GM18870 (cell line): ENCODE results near the gene SOX15.

Experiments used
- ATAC-seq: cut with Tn5 transposase; IDR thresholded peaks from one replicate; pipeline ENCODE4 v1.9.1; 2021; ENCODE audit warnings: moderate library complexity; ENCODE audit not compliant: unreplicated experiment

The SOX15 gene

DNA sequence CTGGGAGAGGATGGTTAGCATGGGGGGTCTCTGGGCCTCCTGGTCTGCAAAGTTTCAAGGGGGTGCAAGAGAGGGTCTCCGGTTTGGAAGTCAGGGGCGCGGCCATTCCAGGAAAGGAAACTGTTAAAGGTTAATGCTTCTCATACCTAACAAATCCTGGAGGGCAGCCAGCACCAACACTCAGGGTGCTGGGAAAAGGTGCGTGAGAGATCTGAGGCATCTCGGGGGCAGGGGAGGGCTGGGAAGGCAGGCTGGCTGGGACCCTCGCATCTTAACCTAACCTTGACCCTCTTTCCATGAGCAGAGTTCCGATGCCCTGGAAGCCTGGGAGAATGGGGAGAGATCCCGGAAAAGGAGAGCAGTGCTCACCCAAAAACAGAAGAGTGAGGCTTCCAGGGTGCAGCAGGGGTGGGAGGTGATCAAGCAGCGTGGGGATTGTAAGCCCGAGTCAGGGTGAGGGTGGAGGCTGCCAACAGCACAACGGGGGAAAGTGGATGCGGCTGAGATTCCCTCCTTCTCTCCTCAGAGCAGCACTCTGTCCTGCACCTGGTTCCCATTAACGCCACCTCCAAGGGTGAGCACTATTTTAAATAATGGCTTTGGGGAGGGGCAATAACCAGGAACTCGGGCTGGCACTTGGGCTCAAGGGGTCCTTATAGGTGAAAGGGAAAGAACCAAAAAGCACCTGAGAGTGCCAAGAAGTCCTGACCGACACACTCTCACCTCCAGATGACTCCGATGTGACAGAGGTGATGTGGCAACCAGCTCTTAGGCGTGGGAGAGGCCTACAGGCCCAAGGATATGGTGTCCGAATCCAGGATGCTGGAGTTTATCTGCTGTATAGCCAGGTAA, 30.3 kb downstream of the SOX15 start:
- no peak for ATAC-seq

DNA sequence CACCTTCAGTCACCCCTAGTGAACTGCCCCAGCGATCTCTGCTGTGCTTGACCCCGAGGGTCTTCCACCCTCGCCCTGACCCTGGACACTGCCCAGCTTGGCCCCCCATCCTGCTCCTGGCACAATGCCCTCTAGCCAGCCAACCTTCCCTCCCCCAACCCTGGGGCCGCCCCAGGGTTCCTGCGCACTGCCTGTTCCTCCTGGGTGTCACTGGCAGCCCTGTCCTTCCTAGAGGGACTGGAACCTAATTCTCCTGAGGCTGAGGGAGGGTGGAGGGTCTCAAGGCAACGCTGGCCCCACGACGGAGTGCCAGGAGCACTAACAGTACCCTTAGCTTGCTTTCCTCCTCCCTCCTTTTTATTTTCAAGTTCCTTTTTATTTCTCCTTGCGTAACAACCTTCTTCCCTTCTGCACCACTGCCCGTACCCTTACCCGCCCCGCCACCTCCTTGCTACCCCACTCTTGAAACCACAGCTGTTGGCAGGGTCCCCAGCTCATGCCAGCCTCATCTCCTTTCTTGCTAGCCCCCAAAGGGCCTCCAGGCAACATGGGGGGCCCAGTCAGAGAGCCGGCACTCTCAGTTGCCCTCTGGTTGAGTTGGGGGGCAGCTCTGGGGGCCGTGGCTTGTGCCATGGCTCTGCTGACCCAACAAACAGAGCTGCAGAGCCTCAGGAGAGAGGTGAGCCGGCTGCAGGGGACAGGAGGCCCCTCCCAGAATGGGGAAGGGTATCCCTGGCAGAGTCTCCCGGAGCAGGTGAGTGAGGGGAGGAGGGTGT, 31.2 kb downstream of the SOX15 start, which contains the start of gene TNFSF13:
Gene TNFSF13 (plus strand): TSS at position 207 of the 776 bp plus-strand sequence. CDS start 290 bp downstream, at position 497.
- ATAC-seq: no peak

GRCh38 chr17:7557775-7558543, 31.9 kb downstream of the SOX15 start:
- ATAC-seq: no peak

DNA sequence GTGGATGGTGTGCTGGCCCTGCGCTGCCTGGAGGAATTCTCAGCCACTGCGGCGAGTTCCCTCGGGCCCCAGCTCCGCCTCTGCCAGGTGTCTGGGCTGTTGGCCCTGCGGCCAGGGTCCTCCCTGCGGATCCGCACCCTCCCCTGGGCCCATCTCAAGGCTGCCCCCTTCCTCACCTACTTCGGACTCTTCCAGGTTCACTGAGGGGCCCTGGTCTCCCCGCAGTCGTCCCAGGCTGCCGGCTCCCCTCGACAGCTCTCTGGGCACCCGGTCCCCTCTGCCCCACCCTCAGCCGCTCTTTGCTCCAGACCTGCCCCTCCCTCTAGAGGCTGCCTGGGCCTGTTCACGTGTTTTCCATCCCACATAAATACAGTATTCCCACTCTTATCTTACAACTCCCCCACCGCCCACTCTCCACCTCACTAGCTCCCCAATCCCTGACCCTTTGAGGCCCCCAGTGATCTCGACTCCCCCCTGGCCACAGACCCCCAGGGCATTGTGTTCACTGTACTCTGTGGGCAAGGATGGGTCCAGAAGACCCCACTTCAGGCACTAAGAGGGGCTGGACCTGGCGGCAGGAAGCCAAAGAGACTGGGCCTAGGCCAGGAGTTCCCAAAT, 32.6 kb downstream of the SOX15 start:
- ATAC-seq: no peak

DNA sequence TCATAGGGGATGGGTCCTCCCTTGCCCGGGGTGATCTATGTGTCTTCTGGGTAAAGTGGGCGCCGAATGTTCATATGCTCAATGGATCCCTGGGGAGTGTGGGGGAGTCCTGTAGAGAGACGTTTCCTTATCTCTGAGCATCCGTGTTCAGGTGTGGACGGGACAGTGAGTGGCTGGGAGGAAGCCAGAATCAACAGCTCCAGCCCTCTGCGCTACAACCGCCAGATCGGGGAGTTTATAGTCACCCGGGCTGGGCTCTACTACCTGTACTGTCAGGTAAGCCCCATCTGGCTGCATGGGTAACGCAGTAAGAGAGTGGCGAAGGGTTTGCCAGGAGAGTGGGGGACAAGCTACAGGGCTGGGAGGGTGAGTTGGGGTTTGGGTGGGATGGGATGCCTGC, 33.3 kb downstream of the SOX15 start:
- no peak for ATAC-seq

GRCh38 chr17:7555320-7555948, 34.5 kb downstream of the SOX15 start:
- no peak for ATAC-seq

- no peak for ATAC-seq
Observed at GRCh38 chr17:7553356-7553755, 36.5 kb downstream of the SOX15 start.

DNA sequence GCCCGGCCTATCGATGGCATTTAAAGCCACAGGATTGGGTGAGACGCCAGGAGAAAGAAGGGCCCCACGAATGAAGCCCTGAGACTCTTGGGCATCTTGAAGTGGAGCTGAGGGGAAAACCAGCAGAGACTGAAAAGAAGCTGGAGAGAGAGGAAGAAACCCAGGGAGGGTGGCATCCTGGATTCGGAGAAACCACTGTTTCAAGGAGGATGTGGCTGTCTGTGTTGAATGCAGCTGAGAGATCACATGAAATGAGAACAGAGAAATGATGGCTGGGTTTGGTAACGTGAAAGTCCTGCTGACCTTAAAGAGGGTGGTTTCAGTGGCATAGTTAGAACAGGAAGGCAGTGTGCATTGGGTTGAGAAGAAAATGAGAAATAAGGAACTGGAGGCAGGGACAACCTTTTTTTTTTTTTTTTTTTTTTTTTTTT, 37.3 kb downstream of the SOX15 start:
- ATAC-seq: peak; percentile 77

GRCh38 chr17:7551396-7551795, 38.5 kb downstream of the SOX15 start:
- no peak for ATAC-seq

- ATAC-seq: no peak
Observed at GRCh38 chr17:7550344-7550743, 39.5 kb downstream of the SOX15 start.

- ATAC-seq: no peak
Observed at GRCh38 chr17:7549401-7550055, 40.4 kb downstream of the SOX15 start.

- no peak for ATAC-seq
Observed at GRCh38 chr17:7548585-7549400, 41.1 kb downstream of the SOX15 start, which contains the start of gene TNFSF12. TSS of gene TNFSF12 (plus strand) at chr17:7549058. CDS start at chr17:7549154, 96 bp downstream.

- ATAC-seq: no peak
Observed at GRCh38 chr17:7544911-7545310, 45.0 kb downstream of the SOX15 start.

DNA sequence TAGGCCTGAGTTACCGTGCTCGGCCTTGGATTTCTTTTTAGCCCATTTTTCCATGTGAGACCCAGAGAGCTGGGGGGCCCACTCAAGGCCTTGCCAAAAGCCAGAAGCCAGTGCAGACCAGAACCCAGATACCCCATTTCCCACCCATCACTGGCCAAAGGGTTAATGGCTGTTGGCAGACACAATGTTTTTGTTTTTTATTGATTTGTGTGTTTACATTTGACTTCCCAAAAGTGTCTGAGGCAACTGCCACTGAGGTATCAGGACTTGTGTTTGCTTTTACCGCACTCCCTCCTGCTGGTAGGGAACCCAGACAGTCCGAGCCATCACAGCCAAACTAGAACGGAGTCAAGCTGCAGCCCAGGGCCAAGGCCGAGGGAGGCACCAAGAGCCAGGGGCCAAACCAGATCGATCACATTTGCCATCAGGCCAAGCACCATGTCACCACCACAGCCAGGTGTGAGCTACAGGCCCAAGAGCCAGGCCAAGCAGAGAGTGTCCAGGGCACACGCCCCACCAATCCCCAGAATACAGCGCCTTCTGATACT, 48.7 kb downstream of the SOX15 start:
- ATAC-seq: no peak

- ATAC-seq: no peak
Observed at GRCh38 chr17:7538891-7539545, 50.9 kb downstream of the SOX15 start.
